Activated CD4-positive, alpha-beta T cell treated with anti-CD3 and anti-CD28 coated beads for 4 hours (primary cell): ENCODE results near the gene TBCCD1.
"Not testable (repeated sequence)": the region's sequence is repeated elsewhere in the genome, so short reads cannot be mapped to it uniquely, and the experiment has no call there.

Source experiments
- DNase-seq, 2 donors: peaks; one replicate each; pipeline ENCODE4 v3.0.0-alpha.2; 2020

TBCCD1 gene

GRCh38 chr3:186551387-186551786 lies 15.8 kb downstream of the TBCCD1 start:
- DNase-seq = no peak

- no peak for DNase-seq
Measured at GRCh38 chr3:186549497-186549896, 17.6 kb downstream of the TBCCD1 start.

GRCh38 chr3:186544281-186544680 lies 22.9 kb downstream of the TBCCD1 start, which contains the start of gene CRYGS:
Gene CRYGS (minus strand): TSS chr3:186544380. CDS start chr3:186544326, 54 bp downstream.
- no peak for DNase-seq

DNA sequence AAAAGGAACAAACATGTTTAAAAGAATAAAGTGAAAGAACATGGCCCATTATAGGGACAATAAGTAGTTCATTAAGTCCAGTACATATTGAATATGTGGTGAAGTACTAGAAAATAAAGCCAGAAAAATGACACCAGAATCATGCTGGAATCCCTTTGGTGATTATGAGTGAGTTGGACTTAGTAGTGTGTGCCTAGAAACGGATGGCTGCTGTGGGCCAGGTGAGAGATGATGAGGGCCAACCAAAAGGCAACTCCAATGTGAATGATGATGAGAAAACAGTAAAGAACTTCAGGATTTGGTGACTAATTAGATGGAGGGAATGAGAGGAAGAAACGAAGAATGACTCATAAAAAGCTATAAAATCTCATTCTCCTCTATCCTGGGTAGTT lies 26.3 kb downstream of the TBCCD1 start:
- DNase-seq = no peak

GRCh38 chr3:186540221-186540834 lies 26.8 kb downstream of the TBCCD1 start:
- DNase-seq = peak; percentile 74 to 89

DNA sequence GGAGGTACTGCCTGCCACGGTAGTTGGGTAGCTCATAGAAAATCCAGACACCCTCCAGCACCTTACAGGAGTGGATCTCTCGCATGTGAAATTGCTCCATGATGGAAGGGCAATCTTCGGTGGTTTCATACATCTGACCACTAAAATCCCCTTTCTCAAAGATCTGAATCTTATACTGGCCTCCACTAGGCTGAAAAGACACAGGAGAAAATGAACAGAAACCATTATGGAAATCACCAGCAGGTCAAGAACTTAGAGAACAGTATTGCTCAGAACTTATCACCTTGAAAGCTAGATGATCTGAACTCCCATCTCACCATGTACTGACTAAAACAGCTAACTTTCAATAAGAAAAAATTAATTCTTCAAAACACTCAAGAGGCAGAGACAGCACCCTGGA lies 28.4 kb downstream of the TBCCD1 start:
- no peak for DNase-seq

- DNase-seq = no peak
Measured at GRCh38 chr3:186536883-186537844, 30.0 kb downstream of the TBCCD1 start.

- peak; percentile 44 to 51 for DNase-seq
Measured at GRCh38 chr3:186534113-186534669, 32.9 kb downstream of the TBCCD1 start.

- DNase-seq = no peak
Measured at GRCh38 chr3:186532598-186533072, 34.5 kb downstream of the TBCCD1 start.

DNA sequence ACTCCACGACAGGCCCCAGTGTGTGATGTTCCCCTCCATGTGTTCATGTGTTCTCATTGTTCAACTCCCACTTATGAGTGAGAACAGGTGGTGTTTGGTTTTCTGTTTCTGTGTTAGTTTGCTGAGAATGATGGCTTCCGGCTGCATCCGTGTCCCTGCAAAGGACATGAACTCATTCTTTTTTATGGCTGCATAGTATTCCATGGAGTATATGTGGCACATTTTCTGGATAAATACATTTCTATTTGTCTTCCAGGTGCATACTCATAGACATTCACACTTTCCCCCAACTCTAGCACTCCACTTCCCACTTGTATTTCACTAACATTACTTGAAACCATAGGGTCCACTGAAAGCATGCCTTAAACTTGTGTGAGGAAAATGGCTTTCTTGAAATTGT lies 35.4 kb downstream of the TBCCD1 start:
- DNase-seq = not testable (repeated sequence)

DNA sequence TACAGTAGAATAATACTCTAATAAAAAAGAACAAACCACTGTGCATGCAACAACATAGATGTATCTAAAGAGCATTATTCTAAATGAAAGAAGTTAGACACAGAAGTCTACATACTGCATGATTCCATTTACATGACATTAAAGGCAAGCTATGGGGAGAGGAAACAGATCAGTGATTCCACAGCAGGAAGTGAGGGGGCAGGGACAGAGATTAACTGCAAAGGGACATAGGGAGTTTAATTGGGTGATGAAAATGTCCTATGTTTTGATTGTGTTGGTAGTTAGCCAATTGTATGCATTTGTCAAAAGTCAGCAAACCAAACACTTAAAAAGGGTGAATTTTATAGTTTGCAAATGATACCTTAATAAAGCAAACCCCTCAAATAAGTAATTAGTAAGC lies 36.7 kb downstream of the TBCCD1 start:
- DNase-seq = no peak

DNA sequence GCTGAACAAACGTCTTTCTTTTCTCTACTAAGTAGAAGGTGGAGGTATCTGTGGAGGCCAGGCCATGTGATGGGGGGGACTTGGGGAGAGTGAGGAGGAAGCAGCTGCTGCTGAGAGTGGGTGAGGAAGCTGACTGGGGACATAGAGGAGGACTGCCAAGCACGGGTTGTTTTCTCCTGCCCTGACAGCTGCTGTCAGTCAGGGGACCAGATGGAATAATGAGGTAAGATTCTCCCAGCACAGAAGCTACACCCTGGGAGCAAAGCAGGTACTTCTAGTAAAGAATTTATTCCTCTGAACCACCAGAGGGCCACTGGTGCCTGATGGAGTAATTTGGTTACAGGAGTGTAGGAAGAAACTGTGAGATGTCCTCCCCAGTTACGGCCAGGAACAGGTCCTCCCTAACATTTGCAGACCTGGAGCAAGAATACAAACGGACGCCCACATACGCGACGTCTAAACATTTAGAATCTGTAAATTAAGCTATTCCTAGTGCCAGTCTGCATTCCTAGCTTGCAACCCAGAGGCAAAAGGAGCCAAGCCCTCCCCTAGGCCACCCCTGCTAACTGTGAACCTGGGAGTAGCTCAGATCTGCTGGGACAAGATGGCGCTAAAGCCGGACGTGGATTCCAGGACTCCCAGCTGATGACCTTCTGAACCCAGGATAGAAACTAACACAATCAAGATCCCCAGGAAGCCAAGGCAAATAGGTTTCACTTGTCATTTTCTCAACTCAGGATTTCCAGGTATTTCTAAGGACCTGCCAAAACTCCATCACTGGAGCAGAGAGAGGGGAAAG lies 37.7 kb downstream of the TBCCD1 start:
- DNase-seq = no peak

DNA sequence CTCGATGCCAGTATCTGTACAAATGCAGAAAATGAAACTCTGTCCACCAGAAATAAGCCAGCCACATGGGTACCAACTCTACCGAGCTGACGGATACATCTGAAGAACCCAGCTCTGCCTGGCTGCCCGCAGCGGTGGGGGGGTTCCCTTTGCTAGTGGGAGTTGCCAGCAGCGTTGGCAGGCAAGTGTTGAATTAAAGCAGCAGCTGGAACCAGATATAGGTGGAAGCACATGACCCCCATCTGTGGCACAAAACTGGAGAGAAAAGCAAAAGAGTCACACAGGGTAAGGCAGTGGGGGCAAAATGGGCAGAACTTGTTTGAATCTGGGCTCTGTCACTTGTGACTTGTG lies 40.9 kb downstream of the TBCCD1 start:
- DNase-seq = no peak

- no peak for DNase-seq
Measured at GRCh38 chr3:186525369-186526255, 41.5 kb downstream of the TBCCD1 start.

DNA sequence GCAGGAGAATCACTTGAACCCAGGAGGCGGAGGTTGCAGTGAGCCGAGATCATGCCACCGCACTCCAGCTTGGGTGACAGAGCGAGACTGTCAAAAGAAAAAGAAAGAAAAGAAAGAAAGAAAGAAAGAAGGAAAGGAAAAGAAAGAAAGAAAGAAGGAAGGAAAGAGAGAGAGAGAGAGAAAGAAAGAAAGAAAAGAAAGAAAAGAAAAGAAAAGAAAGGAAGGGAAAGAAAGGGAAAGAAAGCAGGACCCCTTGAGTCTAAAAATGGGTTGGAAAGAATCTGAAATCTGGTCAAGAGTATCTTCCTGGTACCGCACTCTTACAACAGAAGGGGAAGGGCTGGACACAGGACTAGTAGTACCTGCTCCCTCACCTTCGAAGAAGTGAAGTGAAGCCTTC lies 42.5 kb downstream of the TBCCD1 start:
- DNase-seq = no peak

DNA sequence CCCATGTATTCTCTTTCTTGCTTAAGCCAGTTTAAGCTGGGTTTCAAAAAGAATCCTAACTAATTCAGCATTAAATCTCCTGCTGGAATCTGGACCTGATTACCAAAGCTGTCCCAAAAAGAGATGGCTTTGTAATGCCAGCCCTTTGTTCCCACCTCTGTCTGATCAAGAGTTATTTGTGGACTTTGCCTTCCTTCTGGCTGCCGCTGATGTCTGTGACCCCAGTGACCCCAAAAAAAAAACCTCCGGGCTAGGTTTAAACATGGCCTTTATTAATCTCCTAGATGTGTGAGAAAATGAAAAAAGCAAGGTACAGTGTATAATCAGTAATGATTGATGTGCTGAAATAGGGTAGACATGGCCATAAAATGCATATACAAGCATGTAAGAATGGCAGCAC lies 43.7 kb downstream of the TBCCD1 start:
- DNase-seq = no peak

DNA sequence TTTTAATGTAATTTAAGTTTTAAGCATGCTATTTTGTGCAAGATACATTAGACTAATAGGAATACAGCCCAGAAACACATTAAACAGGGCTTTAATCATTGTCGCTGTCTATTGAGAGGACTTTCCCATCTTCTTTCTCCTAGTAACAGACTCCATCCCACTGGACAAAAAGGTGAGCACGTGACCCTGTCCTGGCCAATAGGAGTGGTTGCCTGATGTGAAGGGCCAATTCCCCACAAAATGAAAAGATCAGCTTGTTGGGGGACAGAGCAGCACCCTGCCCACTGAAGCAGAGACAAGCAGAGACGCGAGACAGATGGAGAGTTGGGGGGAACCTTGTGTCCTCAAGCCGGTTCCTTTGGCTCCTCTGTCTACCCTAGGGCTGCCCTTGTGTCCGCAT lies 44.1 kb downstream of the TBCCD1 start:
- DNase-seq = no peak

GRCh38 chr3:186520957-186521842 lies 45.9 kb downstream of the TBCCD1 start:
- no peak for DNase-seq

DNA sequence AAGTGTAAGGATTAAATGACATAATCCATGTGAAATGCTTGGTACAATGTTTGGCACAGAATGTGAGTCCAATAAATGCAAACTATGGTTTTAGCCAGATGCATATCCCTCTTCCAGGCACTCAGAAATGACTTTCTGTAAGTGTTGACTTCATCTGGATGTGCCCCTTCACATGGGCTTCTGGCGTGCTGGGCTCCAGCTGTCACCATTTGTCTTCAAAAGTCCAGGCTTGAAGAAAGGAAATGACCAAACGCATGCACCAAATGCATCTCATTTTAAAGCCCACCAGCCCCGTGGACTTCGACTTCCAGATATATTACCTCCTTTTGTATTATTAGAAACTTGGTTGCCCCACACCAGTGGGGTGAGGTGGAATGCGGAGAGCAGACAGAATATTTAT lies 46.7 kb downstream of the TBCCD1 start:
- no peak for DNase-seq

DNA sequence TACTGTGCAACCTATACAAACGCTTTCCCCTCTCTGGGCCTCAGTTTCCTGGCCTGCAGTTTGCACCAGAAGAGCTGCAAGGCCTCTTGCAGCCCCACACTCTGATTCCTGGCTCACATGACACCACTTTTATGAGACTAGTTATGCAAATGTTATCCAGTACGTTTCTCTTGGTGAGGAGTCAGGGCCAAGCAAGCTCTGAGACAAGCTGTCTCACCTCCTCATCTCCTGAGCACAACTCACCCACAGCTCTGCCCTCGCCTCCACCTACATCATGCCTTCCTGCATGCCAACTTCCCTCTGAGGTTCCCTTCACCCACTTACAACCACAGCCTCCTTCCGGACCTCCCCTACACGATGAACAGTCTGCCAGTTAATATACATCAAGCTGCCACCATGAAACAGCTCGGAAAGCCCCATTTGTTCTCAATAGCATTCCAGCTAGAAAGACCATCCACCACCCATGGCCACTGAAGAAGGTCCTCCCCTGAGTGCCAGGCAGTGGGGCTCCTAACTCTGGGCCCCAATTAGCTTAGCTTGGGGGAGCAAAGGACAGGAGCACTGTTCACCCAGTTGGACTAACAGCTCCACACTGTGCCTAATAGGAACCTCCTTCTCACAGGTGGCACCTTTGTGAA lies 48.0 kb downstream of the TBCCD1 start:
- peak; percentile 69 to 76 for DNase-seq
